Measurements from ENCODE around the gene RXFP4. TPM values are rescaled to one million over a fixed set of nuclear protein-coding genes. Genes with fewer than 3 reads are reported as not detected.

Gene RXFP4
- total RNA-seq, 1 experiment from 2014 or later = not detected

DNA sequence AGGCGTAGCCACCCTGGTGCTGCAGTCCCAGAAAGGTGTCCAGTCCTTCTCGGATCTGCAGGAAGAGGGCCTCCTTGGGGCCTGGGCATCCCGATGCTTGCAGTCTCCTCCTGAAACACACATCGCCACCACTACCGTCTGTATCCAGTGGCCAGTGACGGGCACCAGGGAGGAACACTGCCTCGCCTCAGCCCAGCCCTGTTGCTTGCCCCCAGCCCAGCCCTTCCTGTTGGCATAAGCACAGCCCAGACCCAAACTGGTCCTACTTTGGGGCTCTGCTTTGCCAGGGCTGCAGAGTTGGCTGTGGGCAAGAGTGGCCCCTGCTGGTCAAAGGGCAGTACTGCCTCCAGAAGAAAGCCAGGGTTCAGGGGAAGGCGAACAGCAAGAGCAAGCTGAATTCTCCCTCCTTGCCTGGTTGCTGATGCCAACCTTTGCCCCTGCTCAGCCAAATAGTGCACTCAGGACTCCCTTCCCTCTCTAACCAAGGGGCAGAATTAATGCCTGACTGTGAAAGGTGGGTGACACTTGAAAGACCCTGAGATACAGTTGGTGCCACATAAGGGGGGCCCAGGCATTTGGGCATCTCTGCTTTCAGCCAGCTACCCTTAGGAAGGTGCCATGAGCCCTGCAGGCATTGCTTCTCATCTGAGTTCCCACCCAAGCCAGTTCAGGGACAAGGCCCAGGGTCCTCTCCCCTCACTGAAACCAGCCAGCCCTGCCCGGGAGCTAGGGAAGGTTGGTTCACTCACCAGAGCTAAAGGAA is 48.0 kb downstream of the RXFP4 start:
- no peaks in the 10 kb centered on the region for H4K20me1 ChIP-seq (ENCODE audit: insufficient read depth)
- peaks cover 10% of the 10 kb centered on the region for H3F3A ChIP-seq (ENCODE audit: insufficient read depth, low read depth)
- H3K9me2 ChIP-seq (ENCODE audit: insufficient read depth) = no peaks in the 10 kb centered on the region
- H3K4me1 ChIP-seq (replicated peaks; ENCODE audit: insufficient read depth) = peaks cover 16% of the 10 kb centered on the region
- CTCF ChIA-PET = interaction anchor here (0.5 to 1.0 kb wide), 13 partner anchors 9 to 452 kb away, joined by 3 to 11 read pairs (median 4); no protein-coding TSS in a partner anchor
- no peaks in the 10 kb centered on the region for H3K9me3 ChIP-seq (ENCODE audit: insufficient read depth, low read depth)
- no peak overlapping the region for H3K4me3 ChIP-seq
- no peak overlapping the region for H3K27ac ChIP-seq
- H2AFZ ChIP-seq = no peak overlapping the region
- H3K27me3 ChIP-seq (ENCODE audit: insufficient read depth, low read depth) = no peaks in the 10 kb centered on the region
- peak in 1 of 2 experiments; percentile 70 for DNase-seq
- H3K79me2 ChIP-seq (ENCODE audit: low read depth) = no peaks in the 10 kb centered on the region
- intact Hi-C loops (cut with micrococcal nuclease; ENCODE audit: unreplicated experiment) = loop anchor here (1.0 kb wide), 2 partner anchors 27 to 51 kb away; no protein-coding TSS in a partner anchor
- BruUV-seq (replicated peaks) = no TSS peak
- TF ChIP-seq, protein P1, sequence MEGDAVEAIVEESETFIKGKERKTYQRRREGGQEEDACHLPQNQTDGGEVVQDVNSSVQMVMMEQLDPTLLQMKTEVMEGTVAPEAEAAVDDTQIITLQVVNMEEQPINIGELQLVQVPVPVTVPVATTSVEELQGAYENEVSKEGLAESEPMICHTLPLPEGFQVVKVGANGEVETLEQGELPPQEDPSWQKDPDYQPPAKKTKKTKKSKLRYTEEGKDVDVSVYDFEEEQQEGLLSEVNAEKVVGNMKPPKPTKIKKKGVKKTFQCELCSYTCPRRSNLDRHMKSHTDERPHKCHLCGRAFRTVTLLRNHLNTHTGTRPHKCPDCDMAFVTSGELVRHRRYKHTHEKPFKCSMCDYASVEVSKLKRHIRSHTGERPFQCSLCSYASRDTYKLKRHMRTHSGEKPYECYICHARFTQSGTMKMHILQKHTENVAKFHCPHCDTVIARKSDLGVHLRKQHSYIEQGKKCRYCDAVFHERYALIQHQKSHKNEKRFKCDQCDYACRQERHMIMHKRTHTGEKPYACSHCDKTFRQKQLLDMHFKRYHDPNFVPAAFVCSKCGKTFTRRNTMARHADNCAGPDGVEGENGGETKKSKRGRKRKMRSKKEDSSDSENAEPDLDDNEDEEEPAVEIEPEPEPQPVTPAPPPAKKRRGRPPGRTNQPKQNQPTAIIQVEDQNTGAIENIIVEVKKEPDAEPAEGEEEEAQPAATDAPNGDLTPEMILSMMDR (conservative IDR thresholded peaks at IDR 0.05) = peak; percentile 96
- no peak for TF ChIP-seq EZH2 (IDR thresholded peaks at IDR 0.05; ENCODE audit: low read depth)
- H3K4me2 ChIP-seq = no peak overlapping the region
- POLR2A ChIA-PET (ENCODE audit: unreplicated experiment) = no interaction called here
- no peaks in the 10 kb centered on the region for H3K36me3 ChIP-seq (ENCODE audit: low read depth)

DNA sequence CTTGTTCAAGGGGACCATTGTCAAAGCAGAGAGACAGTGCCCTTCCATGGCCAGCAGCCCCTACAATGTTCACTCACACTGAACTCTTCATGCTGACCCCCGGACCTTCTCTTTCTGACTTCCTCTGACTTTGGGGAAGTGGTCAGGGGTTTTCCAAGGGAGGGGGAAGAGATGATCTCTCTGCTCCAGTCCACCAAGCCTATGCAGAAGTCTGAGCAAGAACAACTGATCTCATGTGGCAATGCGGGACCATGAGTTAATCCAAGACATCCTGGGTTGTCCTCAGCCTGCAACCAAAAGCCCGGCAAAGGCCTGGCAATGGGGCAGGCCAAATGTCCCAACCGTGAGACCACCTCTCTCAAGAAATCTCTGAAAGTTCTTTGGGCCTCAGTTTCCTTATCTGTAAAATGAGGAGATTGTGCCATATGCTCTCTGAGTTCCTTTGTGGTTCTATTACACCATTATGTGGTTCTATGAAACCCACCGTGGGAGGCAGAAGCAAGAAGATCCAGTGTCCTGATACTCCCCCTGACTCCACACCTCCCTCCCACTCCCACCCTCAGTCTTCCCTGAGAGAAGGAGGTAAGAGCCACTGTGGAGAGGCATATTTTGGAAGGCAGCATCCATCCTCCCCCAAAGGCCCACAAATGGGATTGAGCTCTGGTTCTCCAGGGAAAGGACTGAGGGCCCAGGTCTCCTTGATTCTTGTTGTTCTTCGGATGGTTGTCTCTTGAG is 48.7 kb downstream of the RXFP4 start:
- DNase-seq = no peak
- no TSS peak for BruUV-seq (replicated peaks)
- no peak for TF ChIP-seq EZH2 (IDR thresholded peaks at IDR 0.05; ENCODE audit: low read depth)
- TF ChIP-seq, protein P1 (conservative IDR thresholded peaks at IDR 0.05) = no peak
- Histone ChIP-seq H2AFZ (no peak overlapping the region), H3K27ac (no peak overlapping the region), H3K4me3 (no peak overlapping the region), H3K9me3 (ENCODE audit: insufficient read depth, low read depth) (no peaks in the 10 kb centered on the region), H4K20me1 (ENCODE audit: insufficient read depth) (no peaks in the 10 kb centered on the region), H3K79me2 (ENCODE audit: low read depth) (no peaks in the 10 kb centered on the region), H3K27me3 (ENCODE audit: insufficient read depth, low read depth) (no peaks in the 10 kb centered on the region), H3K9me2 (ENCODE audit: insufficient read depth) (no peaks in the 10 kb centered on the region), H3K4me2 (no peak overlapping the region), H3K36me3 (ENCODE audit: low read depth) (no peaks in the 10 kb centered on the region), H3F3A (ENCODE audit: insufficient read depth, low read depth) (peaks cover 10% of the 10 kb centered on the region), H3K4me1 (replicated peaks; ENCODE audit: insufficient read depth) (peaks cover 12% of the 10 kb centered on the region; the same call in 1 of the 2 replicates)
- intact Hi-C loops (cut with micrococcal nuclease; ENCODE audit: unreplicated experiment) = no loop called here
- ChIA-PET POLR2A (ENCODE audit: unreplicated experiment) (interaction anchor here (0.6 kb wide), 1 partner anchor 11 kb away, joined by 6 read pairs; no protein-coding TSS in a partner anchor), CTCF (interaction anchor here (0.5 to 1.0 kb wide), 10 partner anchors 10 to 368 kb away, joined by 3 to 7 read pairs (median 4); no protein-coding TSS in a partner anchor)

Small RNAs within 50 kb of the gene (microRNA-seq; reads per million reads assigned to microRNA genes)
- not detected for gene MIR6738 (ENCODE audit: borderline number of aligned reads, borderline replicate concordance)

Other genes with a start within 250 kb of the RXFP4 start
- 41.1 and 45.8 TPM in 2 replicates for gene GON4L, start 84.4 kb upstream of the RXFP4 start, total RNA-seq (2021)
- 0.08 and 0.09 TPM in 2 replicates for gene SYT11, start 82.1 kb upstream of the RXFP4 start, total RNA-seq (2021)
- gene RIT1, start 30.3 kb upstream of the RXFP4 start, total RNA-seq (2021) = 55.8 and 59.2 TPM in 2 replicates
- gene KHDC4, start 7.2 kb upstream of the RXFP4 start, total RNA-seq (2021) = 63.4 and 68.8 TPM in 2 replicates
- 85.0 and 93.9 TPM in 2 replicates for gene ARHGEF2, start 36.9 kb downstream of the RXFP4 start, total RNA-seq (2021)
- 152 and 196 TPM in 2 replicates for gene SSR2, start 79.3 kb downstream of the RXFP4 start, total RNA-seq (2021)
- 47.4 and 58.4 TPM in 2 replicates for gene UBQLN4, start 112.2 kb downstream of the RXFP4 start, total RNA-seq (2021)
- gene LAMTOR2, start 113.1 kb downstream of the RXFP4 start, total RNA-seq (2021) = 76.8 and 117 TPM in 2 replicates
- gene RAB25, start 119.5 kb downstream of the RXFP4 start, total RNA-seq (2021) = 129 and 194 TPM in 2 replicates
- gene MEX3A, start 140.8 kb downstream of the RXFP4 start, total RNA-seq (2021) = 6.6 and 7.2 TPM in 2 replicates
- 569 and 580 TPM in 2 replicates for gene LMNA, start 173.1 kb downstream of the RXFP4 start, total RNA-seq (2021)
- gene SEMA4A, start 211.9 kb downstream of the RXFP4 start, total RNA-seq (2021) = 16.2 and 19.1 TPM in 2 replicates